RCC 7860 (cell line): ENCODE results near the gene ANKRD39.

Source experiments
- DNase-seq: peaks from one replicate; pipeline ENCODE4 v3.0.0-alpha.2; 2015; ENCODE audit warnings: low spot score
- FAIRE-seq: peaks from 2 replicates; lab custom pipeline; 2012; peaks lifted over from hg19 to GRCh38; lab: Jason Lieb, UNC

Gene ANKRD39

DNA sequence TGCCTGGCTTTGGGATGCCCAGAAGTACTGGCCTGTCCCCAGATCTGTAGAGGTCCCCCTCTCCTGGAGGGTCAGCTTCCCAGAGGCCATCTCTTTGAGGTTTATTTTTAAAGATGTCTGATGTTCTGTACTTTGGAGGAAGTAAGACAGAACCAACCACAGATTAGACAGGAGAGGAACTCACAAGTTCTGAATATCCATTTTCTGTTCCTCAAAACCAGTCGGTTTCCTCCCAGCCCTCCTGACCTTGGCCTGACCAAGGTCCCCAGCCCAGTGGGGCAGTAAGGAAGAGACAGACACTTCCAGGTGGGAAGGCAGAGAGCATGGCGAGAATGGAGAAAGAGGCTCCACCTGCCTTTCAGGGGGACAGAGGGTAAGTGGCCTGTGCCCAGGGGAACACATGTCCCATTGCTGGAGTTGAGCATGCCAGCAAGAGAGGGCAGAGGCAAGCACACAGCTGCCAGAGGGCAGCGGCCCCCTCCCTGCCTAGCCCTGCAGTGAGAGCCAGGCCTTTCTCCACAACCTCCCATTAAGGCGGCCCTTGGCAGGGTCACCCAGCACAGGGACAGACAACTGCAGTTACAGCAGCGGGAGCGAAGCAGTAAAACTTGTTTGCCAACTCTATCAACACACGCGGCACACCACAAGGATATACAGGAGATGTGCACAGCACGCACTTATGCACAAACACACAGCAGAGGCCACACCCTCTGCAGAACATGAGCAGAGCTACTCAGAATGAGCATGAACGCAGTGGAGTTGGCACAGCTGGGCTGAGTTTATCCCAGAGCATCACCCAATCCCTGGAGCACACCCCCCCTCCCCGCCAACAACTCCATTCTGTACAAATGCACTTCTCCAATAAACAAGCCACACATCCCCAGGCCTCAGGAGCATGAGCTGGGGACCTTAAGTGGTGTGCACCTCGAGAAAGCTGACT is 30.5 kb upstream of the ANKRD39 start:
- no peak for FAIRE-seq
- DNase-seq = no peak

DNA sequence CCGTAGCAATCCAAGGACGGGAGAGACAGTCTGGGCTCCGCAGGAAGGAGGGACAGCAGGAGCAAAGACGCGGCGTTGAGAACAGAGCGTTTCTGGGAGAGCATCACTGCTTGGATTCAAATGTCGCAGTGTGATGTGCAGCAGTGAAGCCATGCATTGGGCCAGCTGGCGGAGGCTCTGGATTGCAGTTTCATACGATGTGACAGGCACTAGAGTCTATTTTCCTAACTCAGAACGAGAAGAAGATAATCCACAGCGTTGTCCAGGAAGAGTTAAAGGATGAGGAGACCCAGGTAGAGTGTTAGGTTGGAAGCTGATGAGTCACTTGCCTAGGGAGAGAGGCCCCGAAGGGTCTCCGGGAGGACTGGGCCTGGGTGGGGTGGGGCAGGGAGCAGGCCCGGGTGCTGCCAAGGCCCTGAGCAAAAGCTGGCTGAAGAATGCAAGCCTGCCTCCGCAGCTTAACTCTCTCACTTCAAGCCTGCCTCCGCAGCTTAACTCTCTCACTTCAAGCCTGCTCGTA is 29.7 kb upstream of the ANKRD39 start:
- no peak for FAIRE-seq
- no peak for DNase-seq

DNA sequence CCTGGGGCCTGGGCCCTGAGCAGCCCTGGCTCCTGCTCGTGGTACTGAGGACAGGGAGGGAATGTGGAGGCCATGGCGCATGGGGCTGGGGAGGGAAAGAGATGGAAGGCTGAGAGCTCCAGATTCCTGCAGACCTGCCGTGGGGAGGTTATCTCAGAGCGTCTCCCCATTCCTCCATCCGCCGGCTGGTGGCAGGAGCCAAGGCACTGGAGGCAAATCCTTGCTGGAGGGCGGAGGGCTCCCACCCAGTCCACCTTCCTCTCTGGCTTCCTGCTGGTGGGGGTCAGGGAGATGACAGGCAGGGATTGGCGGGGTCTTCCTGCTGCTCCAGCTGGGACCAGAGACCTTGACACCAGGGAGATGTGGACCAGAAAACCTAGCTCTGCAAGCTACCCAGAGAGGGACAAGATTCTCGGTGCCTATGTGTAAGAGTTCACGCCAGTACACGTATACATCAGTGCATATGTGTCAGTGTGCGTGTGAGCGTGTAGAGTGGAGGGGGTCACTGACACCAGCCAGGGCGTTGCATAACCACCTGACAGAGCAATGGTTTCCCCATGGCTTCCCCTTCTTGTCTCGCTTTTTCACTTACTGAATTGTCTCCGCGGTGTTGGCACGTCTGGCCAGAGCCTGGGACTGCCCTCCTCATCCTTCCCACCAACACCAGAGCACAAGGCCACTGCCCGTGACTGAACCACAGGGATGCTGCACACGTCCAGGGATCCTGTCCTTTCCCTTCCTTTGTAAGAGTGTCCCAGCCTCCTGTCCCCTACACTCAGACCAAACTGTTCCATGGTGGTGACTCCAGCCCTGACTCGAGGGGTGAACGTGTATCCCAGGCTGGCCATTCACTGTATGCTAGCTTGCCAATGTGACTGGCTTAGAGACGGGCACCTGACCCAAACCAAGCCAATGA is 27.9 kb upstream of the ANKRD39 start:
- DNase-seq (no peak), FAIRE-seq (no peak)

DNA sequence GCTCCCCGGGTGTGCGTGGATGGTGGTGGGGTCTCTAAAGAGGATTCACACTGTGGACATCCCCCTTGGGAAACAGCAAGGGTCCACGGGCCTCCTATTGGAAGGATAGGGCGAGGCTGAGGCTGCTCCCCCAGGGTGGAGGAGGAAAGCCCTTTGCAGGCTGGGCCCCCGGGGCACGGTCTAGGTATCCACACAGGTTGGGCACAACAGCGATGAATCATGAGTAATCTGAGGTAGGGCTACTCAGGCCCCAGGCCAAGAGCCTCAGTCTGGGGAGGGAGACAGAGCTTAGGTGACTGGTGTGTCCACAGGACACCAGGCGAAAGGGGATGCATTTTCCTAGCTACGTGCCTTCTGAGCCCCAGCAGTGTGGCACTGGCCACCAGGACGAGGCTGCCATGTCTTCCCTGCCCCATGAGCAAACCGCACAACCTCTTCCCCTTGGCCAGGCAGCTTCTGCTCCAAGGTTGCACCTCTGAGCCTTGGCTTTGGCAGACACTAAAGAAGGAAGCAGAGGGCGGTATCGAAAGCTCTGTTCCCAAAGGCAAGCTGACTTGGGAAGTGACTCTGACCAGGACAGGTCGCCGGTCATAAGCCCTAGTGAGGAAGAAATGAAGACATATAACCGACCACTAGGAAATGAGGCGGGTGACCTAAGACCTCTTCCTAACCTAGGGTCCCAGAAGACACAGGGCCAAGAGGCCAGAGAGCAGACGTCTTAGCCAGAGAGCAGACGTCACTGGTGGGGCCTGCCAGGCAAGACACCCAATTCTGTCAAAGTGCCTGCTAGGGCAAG is 26.7 kb upstream of the ANKRD39 start:
- FAIRE-seq (no peak), DNase-seq (no peak)

DNA sequence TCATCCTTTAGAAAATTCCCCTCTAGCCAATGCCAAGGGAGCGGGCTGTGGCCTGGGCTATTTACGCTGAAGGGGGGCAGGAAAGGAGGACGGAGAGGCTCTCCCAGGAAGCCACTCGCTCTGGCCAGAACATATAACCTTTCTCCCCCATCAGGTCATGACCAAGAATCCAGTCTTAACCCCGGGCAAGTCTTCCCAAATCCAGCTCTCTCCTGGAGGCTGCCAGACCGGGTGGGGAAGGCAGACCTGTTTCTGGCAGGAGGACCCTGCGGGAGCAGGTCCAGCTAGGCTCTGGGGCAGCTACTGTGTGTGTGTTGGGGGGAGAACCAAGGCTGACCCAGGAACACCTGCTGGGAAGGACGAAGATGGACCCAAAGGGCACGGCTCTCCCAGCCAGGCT is 25.5 kb upstream of the ANKRD39 start:
- no peak for DNase-seq
- no peak for FAIRE-seq

DNA sequence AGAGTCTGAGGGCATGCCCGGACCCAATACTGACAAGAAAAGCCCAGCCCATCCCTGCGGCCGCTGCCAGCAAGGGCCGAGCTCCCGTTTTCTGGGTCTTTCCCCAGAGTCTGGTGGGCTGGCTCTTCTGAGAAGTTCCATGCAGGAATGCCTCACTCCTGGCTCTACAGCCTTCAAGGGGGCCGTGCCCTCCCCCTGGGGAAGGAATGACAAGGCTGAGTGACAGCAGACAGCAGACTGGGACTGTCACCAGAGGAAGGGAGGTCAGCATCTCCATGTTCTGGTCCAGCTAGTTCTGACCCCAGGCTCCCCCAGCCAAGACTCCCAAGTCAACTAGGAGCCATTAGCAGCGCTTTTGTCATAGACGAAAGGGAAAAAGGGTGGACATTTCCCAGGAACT is 25.1 kb upstream of the ANKRD39 start:
- DNase-seq (no peak), FAIRE-seq (no peak)

DNA sequence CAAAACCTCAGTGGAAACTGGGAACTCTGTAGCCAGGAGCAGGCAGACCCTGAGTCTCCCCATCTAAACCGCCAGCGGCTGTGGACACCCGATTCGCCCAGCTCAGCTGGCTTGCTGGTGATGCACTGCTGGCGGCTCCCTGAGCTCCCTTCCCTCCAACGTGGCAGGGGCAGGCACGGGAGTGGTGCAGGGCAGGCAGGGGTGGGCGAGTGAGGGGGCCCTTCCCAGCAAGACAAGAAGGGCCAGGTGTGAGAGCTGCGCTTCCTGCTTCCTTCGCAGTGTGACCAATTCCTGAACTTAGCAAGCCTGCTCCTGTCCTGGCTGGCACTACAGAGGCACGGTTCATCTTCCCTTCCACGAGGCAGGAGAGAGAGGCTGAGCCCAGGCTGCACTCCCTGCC is 24.4 kb upstream of the ANKRD39 start:
- no peak for DNase-seq
- FAIRE-seq = no peak

DNA sequence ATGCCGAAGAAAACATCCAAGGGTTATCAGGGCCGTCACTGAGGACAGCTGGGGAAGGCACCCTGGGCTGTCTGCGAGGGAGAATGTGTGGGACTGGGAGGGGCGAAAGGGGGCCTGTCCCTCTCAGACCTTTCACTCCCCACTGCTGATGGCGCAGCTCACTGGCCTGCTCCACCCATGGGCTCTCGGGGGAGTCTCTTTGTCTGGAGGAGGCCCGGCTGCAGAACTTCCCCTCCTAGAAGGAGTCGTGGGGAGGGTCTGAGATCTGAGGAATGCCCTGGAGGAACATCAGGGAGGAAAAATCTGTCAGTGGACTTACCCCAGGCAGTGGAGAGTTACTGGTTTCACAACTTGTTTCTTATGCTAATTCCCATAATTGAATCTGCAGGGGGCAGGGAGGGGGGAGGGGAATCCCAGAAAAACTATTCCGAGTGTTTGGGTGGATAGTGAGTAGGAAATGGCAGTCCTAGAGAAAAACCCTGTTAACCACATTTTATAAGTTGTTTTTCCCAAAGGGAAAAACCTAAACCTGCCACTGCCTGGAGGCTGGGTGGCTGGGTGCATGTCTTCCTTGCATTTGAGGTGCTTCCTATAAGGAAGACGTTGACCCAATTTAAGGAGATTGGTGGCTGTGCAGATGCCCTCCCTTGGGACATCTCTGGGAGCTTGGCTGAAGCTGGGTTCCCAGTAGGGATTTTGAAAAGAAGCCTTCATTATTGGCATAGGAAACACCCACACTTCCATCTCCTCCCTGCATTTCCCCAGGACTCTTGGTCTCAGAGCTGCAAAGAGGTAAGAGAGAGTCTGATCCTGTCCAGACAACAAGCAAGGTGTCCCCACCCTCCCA is 23.8 kb upstream of the ANKRD39 start:
- DNase-seq (no peak), FAIRE-seq (no peak)

DNA sequence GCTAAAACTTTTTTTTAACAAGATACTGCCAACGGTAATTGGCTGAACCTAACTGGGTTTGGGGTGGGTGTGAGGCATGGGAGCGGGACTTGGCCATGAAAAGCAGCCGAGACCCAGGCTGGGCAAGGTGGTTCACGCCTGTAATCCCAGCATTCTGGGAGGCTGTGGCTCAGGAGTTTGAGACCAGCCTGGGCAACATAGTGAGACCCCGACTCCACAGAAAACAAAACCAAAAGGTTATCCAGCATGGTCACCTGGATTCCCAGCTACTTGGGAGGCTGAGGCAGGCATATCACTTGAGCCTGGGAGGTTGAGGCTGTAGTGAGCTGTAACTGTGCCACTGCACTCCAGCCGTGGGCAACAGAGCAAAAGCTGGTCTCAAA is 23.1 kb upstream of the ANKRD39 start:
- DNase-seq (no peak), FAIRE-seq (no peak)

DNA sequence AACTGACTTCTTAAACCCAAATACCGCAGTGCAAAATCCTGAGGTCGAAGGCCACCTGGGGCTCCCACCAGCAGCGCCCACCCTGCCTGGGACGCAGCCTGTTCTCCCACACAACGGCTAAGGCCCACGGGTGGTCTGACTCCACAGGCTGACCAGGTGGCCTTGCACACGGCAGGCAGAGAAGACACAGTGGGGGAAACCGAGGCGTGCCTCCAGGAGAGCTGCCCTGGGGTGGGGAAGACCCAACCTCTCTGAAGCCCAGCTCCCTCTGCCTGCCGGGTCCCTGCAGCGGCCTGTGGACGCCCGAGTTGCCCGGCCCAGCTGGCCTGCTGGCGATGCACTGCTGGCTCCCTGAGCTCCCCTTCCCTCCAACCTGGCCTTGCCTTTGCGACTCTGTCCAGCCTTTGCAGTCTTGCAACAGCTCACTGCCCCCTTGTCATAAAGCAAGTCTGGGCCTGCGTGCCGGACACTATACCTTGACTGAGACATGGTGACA is 21.8 kb upstream of the ANKRD39 start:
- no peak for FAIRE-seq
- no peak for DNase-seq

DNA sequence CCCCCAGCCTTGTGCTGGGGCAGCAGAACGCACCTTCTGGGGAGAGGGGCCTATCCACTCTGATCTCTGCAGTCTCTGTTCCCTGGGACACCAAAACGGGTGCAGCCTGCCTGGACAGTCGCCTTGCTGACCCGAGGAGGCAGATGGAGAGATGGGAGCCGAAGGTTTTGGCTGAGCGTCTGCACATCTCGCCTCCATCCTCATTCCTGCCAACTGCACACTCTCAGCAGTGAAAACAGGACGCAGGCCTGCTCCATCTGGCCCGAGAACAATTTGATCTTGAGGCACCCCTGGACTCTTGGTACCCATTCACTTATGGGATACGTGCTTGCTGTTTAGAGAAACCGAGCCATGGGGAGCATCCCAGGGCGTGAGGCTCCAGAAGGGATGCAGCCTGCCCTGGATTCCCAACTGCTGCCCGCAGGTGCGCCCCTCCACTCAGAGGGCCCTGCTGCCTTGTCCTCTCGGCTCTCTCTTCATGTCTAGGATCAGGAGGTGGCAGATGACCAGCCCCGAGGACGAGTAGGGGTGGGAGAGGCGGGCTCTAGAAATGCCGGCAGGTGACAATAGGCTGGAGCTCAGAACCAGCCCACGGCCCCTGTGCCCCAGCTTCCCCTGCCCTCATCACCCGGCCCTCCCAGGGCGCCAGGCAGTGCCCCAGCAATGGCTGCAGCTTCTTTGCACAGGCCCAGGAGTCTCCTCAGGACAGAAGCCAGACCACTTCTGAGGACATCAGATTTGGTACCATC is 21.2 kb upstream of the ANKRD39 start:
- no peak for FAIRE-seq
- DNase-seq = no peak

DNA sequence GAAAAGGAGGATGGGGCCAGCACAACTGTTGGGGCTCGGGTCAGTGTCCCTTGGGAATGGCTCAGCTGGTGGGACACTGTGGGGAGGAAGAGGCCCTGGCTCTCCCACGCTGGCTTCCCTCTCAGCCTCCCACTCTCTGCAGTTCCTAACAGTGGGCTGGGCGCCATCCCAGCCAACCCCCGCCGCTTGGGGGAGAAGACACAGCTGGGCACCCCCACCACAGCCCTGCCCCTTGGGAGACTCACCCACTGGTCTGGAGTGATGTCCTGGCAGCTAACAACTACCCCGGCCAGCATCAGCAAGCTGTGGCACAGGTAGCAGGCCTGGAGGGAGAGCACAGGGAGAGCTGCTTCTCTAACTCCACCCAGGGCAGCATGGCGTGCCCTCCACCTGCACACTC is 20.4 kb upstream of the ANKRD39 start:
- no peak for DNase-seq
- no peak for FAIRE-seq

DNA sequence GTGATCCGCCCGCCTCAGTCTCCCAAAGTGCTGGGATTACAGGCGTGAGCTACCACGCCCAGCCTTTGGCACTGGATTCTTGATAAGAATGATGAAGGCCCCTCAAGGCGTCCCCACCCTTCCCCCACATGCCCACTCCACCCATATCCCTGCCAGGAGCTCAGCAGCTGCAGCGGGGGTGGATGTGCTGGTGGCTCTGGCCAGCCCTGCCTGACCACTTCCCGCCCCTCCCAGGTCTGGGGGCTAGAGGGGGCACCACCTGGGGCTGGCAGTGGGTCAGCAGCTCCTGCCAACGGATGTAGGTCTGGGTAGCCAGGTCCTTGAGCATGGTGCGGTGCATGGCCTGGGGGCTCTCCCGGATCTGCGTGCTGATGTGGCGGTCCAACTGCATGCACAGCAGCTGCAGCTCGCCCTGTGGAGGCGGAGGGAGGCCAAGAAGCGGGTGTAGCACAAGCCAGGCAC is 19.8 kb upstream of the ANKRD39 start:
- FAIRE-seq (no peak), DNase-seq (no peak)

DNA sequence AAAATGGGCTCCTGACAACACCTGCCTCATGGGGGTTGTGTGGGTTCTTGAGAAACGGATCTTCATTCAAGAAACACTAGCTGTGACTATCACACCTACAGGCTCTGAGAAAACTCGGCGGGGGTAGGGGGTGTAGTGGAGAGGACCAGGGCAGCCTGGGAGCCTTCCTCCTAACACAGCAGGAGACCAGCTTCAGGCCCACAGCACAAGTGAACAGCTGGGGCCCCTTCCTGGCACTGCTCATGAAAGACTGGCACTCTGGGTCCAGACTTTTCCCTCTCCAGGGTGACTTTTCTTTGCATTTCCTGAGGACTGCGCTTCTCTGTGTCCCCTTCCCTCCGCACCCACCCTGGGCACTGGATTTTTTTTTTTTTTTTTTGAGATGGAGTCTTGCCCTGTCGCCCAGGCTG is 19.2 kb upstream of the ANKRD39 start:
- no peak for FAIRE-seq
- no peak for DNase-seq

DNA sequence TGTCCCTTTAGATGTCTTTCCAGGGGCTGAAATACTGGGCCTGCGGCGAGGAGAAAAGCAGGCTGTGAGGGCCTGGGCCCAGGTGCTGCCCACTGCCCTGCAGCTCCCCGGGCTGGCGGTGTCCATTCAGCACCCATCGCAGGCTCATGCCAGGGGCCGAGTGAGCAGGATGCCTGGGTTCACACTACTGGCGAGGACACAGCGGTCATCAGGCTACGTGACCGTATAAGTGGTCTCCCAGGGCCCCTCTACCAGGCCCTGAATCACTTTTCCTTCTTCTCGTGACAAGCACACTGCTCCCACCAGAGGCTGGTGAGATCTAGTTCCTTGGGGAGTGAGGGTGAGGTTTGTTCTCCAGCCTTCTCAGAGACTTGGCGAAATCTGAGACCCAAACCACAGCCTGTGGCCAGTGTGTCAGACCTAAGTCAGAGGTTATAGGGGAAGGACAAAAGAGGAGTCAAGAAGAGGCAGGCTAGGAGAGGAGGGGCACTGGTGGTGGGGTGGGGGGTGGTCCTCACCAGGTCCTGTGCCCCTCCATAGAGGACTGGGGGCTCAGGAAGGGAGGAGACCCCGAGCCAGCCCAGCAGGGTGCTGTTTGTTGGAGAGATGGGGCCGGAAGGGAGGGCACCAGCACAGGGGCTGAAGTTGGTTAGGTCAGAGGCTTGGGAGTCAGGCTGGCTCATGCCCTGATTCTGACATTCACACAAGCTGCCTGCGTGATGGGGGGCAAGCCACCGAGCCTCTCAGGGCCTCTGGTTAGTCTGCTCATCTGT is 18.6 kb upstream of the ANKRD39 start:
- DNase-seq (peak; percentile 23), FAIRE-seq (no peak)

DNA sequence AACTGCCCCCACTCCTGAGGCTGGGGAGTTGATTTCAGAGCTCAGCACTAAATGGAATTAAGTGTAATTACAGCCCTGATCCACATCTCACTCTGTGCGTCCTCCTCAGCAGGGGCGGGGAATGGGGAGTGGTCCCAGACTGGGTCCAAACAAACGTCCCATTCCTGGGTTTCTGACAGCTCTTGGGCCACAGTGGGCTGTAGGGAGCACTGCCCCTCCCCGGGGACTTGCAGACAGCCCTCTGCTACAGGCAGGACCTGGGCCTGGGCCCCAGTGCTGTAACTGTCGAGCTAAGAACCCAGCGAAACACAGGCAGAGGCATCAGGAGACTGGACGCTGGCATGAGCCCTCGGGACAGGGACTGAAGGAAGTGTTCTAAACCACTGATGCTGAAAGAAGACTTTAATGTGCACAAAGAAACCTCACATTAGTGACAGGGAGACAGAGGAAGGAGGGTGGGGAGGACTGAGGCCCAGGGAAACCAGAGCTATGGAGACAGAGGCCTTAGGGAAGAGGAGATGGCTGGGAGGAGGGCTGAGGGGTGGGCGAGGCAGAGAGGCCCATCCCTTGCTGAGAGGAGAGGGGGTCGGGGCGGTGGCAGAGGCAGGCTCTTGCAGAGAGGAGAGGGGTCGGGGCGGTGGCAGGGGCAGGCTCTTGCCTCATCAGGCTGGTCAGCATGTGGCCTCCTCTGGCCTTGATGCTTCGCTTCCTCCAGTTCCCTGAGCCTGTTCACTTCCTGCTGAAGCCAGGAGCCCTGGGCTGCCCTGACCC is 17.9 kb upstream of the ANKRD39 start:
- DNase-seq (no peak), FAIRE-seq (no peak)

DNA sequence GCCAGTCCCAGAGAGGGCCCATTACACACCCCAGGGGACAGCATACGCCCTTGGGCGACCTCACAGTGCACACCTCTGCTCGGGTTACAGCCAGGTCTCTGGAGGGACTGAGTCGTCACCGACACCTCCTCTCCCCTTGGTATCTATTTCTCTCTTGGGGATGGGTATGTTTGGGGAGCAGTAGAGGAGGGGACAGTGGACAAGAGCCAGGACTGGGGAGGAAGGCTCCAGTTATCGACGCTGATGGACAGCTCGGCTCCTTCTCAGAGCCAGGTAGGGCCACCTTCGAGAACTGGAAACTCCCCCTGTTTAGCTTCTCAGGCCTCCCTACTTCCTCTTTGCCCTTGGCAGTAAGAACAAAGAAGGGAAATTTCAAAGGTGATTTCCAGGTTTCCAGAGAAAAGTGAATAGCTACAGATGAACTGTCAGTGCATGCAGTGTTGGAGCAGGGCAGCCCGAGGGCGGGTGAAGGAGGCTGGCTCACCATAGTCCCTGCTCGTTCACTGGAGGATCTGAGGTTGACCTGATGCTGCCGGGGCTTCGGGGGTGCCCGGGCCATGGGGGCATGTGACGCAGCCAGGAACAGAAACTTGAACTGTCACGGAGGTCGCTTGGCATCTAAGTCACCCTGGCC is 16.5 kb upstream of the ANKRD39 start:
- no peak for DNase-seq
- no peak for FAIRE-seq
